ENCODE data around the gene RAF1. TPM values are rescaled to one million over a fixed set of nuclear protein-coding genes. Genes with fewer than 3 reads are reported as not detected.

The RAF1 gene
- total and polyA plus RNA-seq, 2 donors (not counting 3 experiments of a cell fraction or from before 2014, with no cell fraction given), result 73.8 to 86.2 TPM

- no peak overlapping the region for H3K9ac ChIP-seq (replicated peaks; ENCODE audit: extremely low read depth, insufficient read depth, low read length)
- dilution Hi-C loops (cut with MboI; ENCODE audit: extremely low pct_ligation_motif_present, low sequenced_read_pairs) (no loop called here), intact Hi-C loops (cut with micrococcal nuclease) (no loop called here)
- H3K4me2 ChIP-seq (ENCODE audit: insufficient read depth, low read length), result no peak overlapping the region
- CTCF ChIA-PET, result interaction anchor here (0.6 kb wide), 1 partner anchor 75 kb away, joined by 4 read pairs; no protein-coding TSS in a partner anchor
- POLR2A ChIA-PET, result no interaction called here
- no peak for TF ChIP-seq JUN (IDR thresholded peaks at IDR 0.05; ENCODE audit: borderline replicate concordance, insufficient read depth, insufficient read length, low read depth)
- TF ChIP-seq GATA2 (IDR thresholded peaks at IDR 0.05; ENCODE audit: insufficient read depth, insufficient read length, low read depth, low read length), result no peak
- TF ChIP-seq EZH2 (IDR thresholded peaks at IDR 0.05; ENCODE audit: borderline replicate concordance, low read depth, low read length, severe bottlenecking), result no peak
- TF ChIP-seq FOS (IDR thresholded peaks at IDR 0.05; ENCODE audit: borderline replicate concordance, insufficient read depth, low read length), result no peak
- no peak for TF ChIP-seq CTCF (IDR thresholded peaks at IDR 0.05; ENCODE audit: extremely low read depth in 1 of 2, insufficient read depth in 1 of 2, low read depth in 1 of 2, low read length in 2 of 2)
- TF ChIP-seq POLR2A (IDR thresholded peaks at IDR 0.05; ENCODE audit: low read depth, low read length), result no peak
- no peak for TF ChIP-seq POLR2AphosphoS5 (IDR thresholded peaks at IDR 0.05; ENCODE audit: insufficient read depth, low read depth, low read length)
- TF ChIP-seq MAX (IDR thresholded peaks at IDR 0.05; ENCODE audit: insufficient read depth, insufficient read length), result no peak
- no peak for TF ChIP-seq MYC (IDR thresholded peaks at IDR 0.05; ENCODE audit: low read depth, low read length)
- no peaks in the 10 kb centered on the region for H3K4me1 ChIP-seq (ENCODE audit: control insufficient read depth, extremely low read depth, insufficient read depth, low read length)
- H2AFZ ChIP-seq (ENCODE audit: low read depth, low read length), result no peak overlapping the region
- no peak overlapping the region for H3K4me3 ChIP-seq (replicated peaks in 1 of 3; ENCODE audit: insufficient read depth in 1 of 3, low read depth in 1 of 3, low read length in 3 of 3)
- peaks cover 100% of the 10 kb centered on the region for H3K79me2 ChIP-seq (ENCODE audit: control insufficient read depth, insufficient read depth, low read length)
- H3K27ac ChIP-seq (ENCODE audit: insufficient read depth, low read depth, low read length), result no peak overlapping the region
- H3K36me3 ChIP-seq (ENCODE audit: control insufficient read depth in 2 of 2, extremely low read depth in 1 of 2, insufficient read depth in 2 of 2, low read length in 2 of 2), result no peaks in the 10 kb centered on the region
- peaks cover 2% of the 10 kb centered on the region for H3K9me1 ChIP-seq (replicated peaks; ENCODE audit: control insufficient read depth, extremely low read depth, insufficient read depth, low read length)
- no peak for FAIRE-seq
- BruUV-seq (replicated peaks), result no TSS peak
- H3K9me3 ChIP-seq (replicated peaks; ENCODE audit: control insufficient read depth, insufficient read depth, low read length), result no peaks in the 10 kb centered on the region
- peaks cover 11% of the 10 kb centered on the region for H4K20me1 ChIP-seq (replicated peaks; ENCODE audit: control insufficient read depth, extremely low read depth, insufficient read depth, low read length)
- no peak for DNase-seq (ENCODE audit: low read depth, low spot score)
- no peaks in the 10 kb centered on the region for H3K27me3 ChIP-seq (ENCODE audit: control insufficient read depth in 2 of 2, insufficient read depth in 2 of 2, low read length in 2 of 2)
These were observed 10.2 kb downstream of the RAF1 start for GRCh38 chr3:12653747-12654146.

Measured in endothelial cell of umbilical vein (primary cell).